ENCODE measurements around the gene FAM186B. TPM values are rescaled to one million over a fixed set of nuclear protein-coding genes. Genes with fewer than 3 reads are reported as not detected.

The FAM186B gene
- total RNA-seq, 1 experiment from 2014 or later: 1.3 TPM

DNA sequence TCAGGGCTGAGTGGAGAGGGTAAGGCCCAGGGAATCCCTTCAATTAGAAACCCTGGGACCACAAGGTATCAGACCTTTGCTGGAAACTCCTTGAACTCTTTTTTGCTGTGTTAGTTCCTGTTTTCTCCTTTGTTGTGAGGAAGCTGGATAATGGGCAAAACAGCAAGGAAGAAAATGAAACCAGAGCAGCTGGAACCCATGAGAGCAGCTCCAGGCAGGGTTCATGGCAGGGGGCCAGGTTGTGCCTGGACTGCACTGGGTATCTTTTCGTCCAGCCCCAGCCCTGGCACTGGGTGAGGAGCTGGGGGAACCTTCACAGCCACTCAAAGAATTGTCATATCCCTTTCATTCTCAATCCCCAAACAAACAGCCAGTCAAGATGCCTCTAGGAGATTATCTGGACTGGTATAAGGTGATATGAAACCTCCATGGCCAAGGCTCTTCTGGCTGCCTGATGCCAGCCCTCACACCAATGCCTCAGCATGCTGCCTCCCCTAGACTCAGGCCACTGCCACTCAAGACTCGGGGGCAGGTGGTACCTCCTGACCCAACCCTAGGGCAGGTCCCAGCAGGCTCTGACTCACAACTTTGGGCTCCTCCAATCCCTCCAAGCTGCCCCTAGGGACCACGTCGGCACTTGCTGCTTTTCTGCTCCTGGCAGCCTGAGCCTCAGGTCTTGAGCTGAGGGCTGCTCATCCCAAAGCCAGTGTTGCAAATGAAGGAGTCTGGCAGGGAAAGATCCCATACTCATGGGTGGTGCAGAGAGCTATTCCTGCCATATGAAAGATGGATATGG, 16.5 kb downstream of the FAM186B start:
- BruUV-seq (replicated peaks): no TSS peak
- Histone ChIP-seq H3K9me3 (ENCODE audit: insufficient read depth, low read depth) (no peaks in the 10 kb centered on the region), H4K20me1 (ENCODE audit: insufficient read depth) (no peaks in the 10 kb centered on the region), H2AFZ (no peak overlapping the region), H3K9me2 (ENCODE audit: insufficient read depth) (no peaks in the 10 kb centered on the region), H3K36me3 (ENCODE audit: low read depth) (no peaks in the 10 kb centered on the region), H3K4me3 (no peak overlapping the region), H3K27ac (no peak overlapping the region), H3K27me3 (ENCODE audit: insufficient read depth, low read depth) (no peaks in the 10 kb centered on the region), H3K4me1 (replicated peaks; ENCODE audit: insufficient read depth) (no peaks in the 10 kb centered on the region), H3F3A (ENCODE audit: insufficient read depth, low read depth) (no peaks in the 10 kb centered on the region), H3K79me2 (ENCODE audit: low read depth) (no peaks in the 10 kb centered on the region), H3K4me2 (no peak overlapping the region)
- DNase-seq: no peak
- POLR2A ChIA-PET (ENCODE audit: unreplicated experiment): no interaction called here
- CTCF ChIA-PET: no interaction called here
- TF ChIP-seq EZH2 (IDR thresholded peaks at IDR 0.05; ENCODE audit: low read depth): no peak
- TF ChIP-seq, protein P1, sequence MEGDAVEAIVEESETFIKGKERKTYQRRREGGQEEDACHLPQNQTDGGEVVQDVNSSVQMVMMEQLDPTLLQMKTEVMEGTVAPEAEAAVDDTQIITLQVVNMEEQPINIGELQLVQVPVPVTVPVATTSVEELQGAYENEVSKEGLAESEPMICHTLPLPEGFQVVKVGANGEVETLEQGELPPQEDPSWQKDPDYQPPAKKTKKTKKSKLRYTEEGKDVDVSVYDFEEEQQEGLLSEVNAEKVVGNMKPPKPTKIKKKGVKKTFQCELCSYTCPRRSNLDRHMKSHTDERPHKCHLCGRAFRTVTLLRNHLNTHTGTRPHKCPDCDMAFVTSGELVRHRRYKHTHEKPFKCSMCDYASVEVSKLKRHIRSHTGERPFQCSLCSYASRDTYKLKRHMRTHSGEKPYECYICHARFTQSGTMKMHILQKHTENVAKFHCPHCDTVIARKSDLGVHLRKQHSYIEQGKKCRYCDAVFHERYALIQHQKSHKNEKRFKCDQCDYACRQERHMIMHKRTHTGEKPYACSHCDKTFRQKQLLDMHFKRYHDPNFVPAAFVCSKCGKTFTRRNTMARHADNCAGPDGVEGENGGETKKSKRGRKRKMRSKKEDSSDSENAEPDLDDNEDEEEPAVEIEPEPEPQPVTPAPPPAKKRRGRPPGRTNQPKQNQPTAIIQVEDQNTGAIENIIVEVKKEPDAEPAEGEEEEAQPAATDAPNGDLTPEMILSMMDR (conservative IDR thresholded peaks at IDR 0.05): no peak
- intact Hi-C loops (cut with micrococcal nuclease; ENCODE audit: unreplicated experiment): no loop called here

DNA sequence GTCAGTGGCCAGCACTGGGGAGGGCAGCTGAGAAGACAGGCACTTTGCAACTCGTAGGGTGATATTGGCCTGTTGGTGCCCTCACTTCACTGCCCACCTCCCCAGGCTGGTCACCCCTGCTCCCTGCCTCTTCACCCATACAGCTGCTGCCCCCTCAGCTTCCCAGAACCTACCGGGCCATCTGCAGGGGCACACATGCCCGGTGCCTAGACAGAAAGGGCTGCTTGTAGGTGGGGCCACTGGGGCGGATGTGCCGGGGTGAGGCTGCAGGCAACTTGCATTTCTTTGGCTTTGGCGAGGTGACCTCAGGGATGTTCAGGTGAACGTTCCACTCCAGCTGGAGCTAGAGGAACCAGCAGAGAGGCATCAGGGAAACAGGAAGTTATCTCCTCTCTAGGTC, 17.2 kb downstream of the FAM186B start:
- Histone ChIP-seq H3K27me3 (ENCODE audit: insufficient read depth, low read depth) (no peaks in the 10 kb centered on the region), H3K4me2 (no peak overlapping the region), H4K20me1 (ENCODE audit: insufficient read depth) (no peaks in the 10 kb centered on the region), H2AFZ (no peak overlapping the region), H3K79me2 (ENCODE audit: low read depth) (no peaks in the 10 kb centered on the region), H3K4me3 (no peak overlapping the region), H3K9me2 (ENCODE audit: insufficient read depth) (no peaks in the 10 kb centered on the region), H3K4me1 (replicated peaks; ENCODE audit: insufficient read depth) (no peaks in the 10 kb centered on the region), H3K27ac (no peak overlapping the region), H3F3A (ENCODE audit: insufficient read depth, low read depth) (no peaks in the 10 kb centered on the region), H3K9me3 (ENCODE audit: insufficient read depth, low read depth) (no peaks in the 10 kb centered on the region), H3K36me3 (ENCODE audit: low read depth) (no peaks in the 10 kb centered on the region)
- ChIA-PET CTCF (no interaction called here), POLR2A (ENCODE audit: unreplicated experiment) (no interaction called here)
- intact Hi-C loops (cut with micrococcal nuclease; ENCODE audit: unreplicated experiment): no loop called here
- DNase-seq: no peak
- no TSS peak for BruUV-seq (replicated peaks)
- no peak for TF ChIP-seq EZH2 (IDR thresholded peaks at IDR 0.05; ENCODE audit: low read depth)
- TF ChIP-seq, protein P1 (conservative IDR thresholded peaks at IDR 0.05): no peak

DNA sequence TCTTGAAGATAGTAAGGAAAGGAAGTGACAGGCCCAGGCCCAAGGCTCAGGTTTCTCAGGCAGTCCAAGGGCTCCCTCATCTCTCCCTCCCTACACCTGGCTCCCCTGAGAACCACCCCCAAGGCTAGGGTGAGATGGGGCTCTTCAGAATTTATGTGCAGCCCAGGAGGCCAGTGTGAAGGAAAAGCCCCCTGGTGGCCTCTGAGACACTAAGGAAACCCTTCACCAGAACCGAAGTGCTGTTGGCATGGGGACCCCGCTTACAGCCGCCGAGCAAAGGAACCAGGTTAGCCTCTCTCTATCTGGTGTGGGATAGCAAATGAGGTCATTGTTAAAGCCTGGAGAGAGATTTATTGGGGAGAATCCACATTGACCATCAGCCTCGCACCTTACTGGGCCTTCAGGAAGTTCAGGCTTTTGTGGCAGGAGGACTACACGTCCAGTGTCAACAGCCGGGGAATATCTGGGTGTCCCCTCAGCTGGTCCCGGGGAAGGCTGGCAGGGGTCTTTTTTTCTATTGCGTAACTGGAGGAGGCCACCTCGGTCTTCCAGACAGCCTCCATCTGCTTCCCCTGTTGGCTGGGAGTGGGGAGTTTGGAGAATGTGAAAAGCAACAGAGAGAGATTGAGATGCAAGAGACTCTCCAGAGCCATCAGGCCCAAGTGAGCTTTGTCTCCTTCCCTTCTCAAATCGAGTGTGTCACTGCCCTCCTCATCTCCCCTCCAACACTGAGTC, 18.1 kb downstream of the FAM186B start:
- H3F3A ChIP-seq (ENCODE audit: insufficient read depth, low read depth): 0 out of 2 replicates have a peak, but pooled peaks cover under 1% of the 10 kb centered on the region
- H2AFZ ChIP-seq: no peak overlapping the region
- H3K9me2 ChIP-seq (ENCODE audit: insufficient read depth): no peaks in the 10 kb centered on the region
- no peak overlapping the region for H3K4me3 ChIP-seq
- no peaks in the 10 kb centered on the region for H3K36me3 ChIP-seq (ENCODE audit: low read depth)
- CTCF ChIA-PET: no interaction called here
- no peak overlapping the region for H3K27ac ChIP-seq
- POLR2A ChIA-PET (ENCODE audit: unreplicated experiment): no interaction called here
- H3K4me1 ChIP-seq (replicated peaks; ENCODE audit: insufficient read depth): no peaks in the 10 kb centered on the region
- H3K27me3 ChIP-seq (ENCODE audit: insufficient read depth, low read depth): no peaks in the 10 kb centered on the region
- H4K20me1 ChIP-seq (ENCODE audit: insufficient read depth): no peaks in the 10 kb centered on the region
- H3K4me2 ChIP-seq: no peak overlapping the region
- DNase-seq: no peak
- 0 out of 2 replicates have a peak, but pooled peaks cover under 1% of the 10 kb centered on the region for H3K79me2 ChIP-seq (ENCODE audit: low read depth)
- H3K9me3 ChIP-seq (ENCODE audit: insufficient read depth, low read depth): no peaks in the 10 kb centered on the region
- intact Hi-C loops (cut with micrococcal nuclease; ENCODE audit: unreplicated experiment): no loop called here
- BruUV-seq (replicated peaks): no TSS peak
- TF ChIP-seq, protein P1 (conservative IDR thresholded peaks at IDR 0.05): no peak
- TF ChIP-seq EZH2 (IDR thresholded peaks at IDR 0.05; ENCODE audit: low read depth): no peak

Measured in PC-9 (cell line).